Vagina (tissue), 2 donors: Measurements from ENCODE around the gene GIGYF1. TPM values are rescaled to one million over a fixed set of nuclear protein-coding genes. Genes with fewer than 3 reads are reported as not detected.

Source experiments
- DNase-seq, 2 donors: peaks; one replicate each; pipeline ENCODE4 v3.0.0-alpha.2; 2017; ENCODE audit errors: extremely low spot score in 2 of 2
- H3K27ac ChIP-seq: fragments of 200-600 bp; sonication (generic); one replicate; pipeline ENCODE4 v1.5.1; 2019
- H3K27me3 ChIP-seq: fragments of 200-600 bp; sonication (generic); one replicate; pipeline ENCODE4 v1.5.1; 2019
- H3K36me3 ChIP-seq, 2 donors: fragments of 200-600 bp; sonication (generic); one replicate each; pipeline ENCODE4 v1.5.1; 2017 to 2019
- H3K4me1 ChIP-seq: fragments of 200-600 bp; sonication (generic); one replicate; pipeline ENCODE4 v1.5.1; 2019
- H3K4me3 ChIP-seq, 2 donors: fragments of 200-600 bp; sonication (generic); 1 replicate in 1 of 2; 2 replicates in 1 of 2; pipeline ENCODE4 v1.5.1; 2016 to 2019
- H3K9me3 ChIP-seq: fragments of 200-600 bp; sonication (generic); one replicate; pipeline ENCODE4 v1.5.1; 2019
- POLR2A ChIP-seq, 2 donors: fragments of 450-650 bp; IDR thresholded peaks; one replicate each; pipeline ENCODE4 v1.6.1; 2017; ENCODE audit warnings: antibody characterized with exemption in 2 of 2, mild to moderate bottlenecking in 2 of 2, moderate library complexity in 2 of 2
- POLR2AphosphoS5 ChIP-seq, 2 donors: sonication (generic); formaldehyde crosslinking; IDR thresholded peaks; one replicate each; pipeline ENCODE4 v1.9.0; 2017; ENCODE audit warnings: antibody characterized with exemption in 2 of 2, mild to moderate bottlenecking in 2 of 2, low read depth in 1 of 2; ENCODE audit not compliant: insufficient read depth in 1 of 2
- intact Hi-C: fragments of 100-400 bp; cut with DNase I; formaldehyde crosslinking; loops from one replicate; pipeline ENCODE4 v1.15.1; 2023
- total RNA-seq: library from RNA; depleted of rRNA; stranded (reverse); fragments of >200 nt; gene quantifications from one replicate; pipeline ENCODE4 v1.2.3, GENCODE V29; 2016
- TF ChIP-seq, protein P1 (sequence below), 3 experiments: fragments of 450-650 bp in 2 of 3; fragments of 200-600 bp in 1 of 3; sonication (generic) in 1 of 3; IDR thresholded peaks; one replicate each; pipeline ENCODE4 v1.5.1; 2017 to 2019; ENCODE audit warnings: antibody characterized with exemption in 3 of 3, mild to moderate bottlenecking in 2 of 3, moderate library complexity in 2 of 3

Gene GIGYF1
- total RNA-seq, 1 donor from 2014 or later, result 20.6 TPM

DNA sequence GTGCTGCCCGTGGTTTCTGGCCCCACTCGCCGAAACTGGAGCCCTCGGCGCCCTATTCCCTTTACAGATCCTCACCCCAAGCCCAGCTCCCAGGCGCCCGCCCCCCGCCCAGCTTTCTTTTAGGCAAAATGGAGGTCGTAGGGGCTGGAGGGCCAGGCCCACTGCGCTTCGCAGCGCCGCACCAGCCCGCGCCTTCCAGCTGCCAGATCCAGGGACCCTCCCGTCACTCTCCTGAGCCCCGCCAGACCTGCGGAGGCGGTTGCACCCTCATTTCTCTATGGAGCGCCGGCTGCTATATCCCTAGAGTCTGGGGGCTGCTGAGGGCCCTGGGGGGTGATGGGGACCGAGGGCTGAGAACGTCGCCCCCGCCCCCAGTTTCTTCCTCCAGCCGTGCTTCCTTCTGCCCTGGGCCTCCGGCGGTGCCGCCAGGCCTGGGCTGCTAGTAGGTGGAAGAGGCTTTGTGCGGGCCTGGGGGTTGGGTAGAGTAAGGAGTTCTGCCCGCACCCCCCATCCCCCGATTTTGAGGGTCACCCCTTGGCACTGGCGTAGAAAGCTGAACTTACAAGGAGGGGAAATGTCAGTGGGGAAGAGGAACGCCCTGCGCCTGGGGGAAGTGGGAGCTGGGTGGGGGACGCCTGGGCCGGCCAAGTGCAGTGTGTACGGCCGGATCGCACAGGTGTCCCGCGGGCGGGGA, 19.5 kb downstream of the GIGYF1 start:
- intact Hi-C loops, result loop anchor here (5.0 to 10.0 kb wide), 3 partner anchors 72 to 200 kb away; partner anchors contain the start of genes FBXO24, LRCH4, PCOLCE and TSC22D4
- no peak for DNase-seq
- H3K4me1 ChIP-seq, result peaks cover 30% of the 10 kb centered on the region
- TF ChIP-seq POLR2A (IDR thresholded peaks at IDR 0.05) (no peak), POLR2AphosphoS5 (IDR thresholded peaks at IDR 0.05; ENCODE audit: insufficient read depth in 1 of 2, low read depth in 1 of 2) (peak in 1 of 2 donors; percentile 28)
- no peaks in the 10 kb centered on the region for H3K27me3 ChIP-seq
- no peaks in the 10 kb centered on the region for H3K9me3 ChIP-seq
- peak overlapping the region; percentile 94 to 99 for H3K4me3 ChIP-seq
- peaks cover 0 to 30% of the 10 kb centered on the region in 2 donors for H3K36me3 ChIP-seq
- peak overlapping the region; percentile 99 for H3K27ac ChIP-seq

DNA sequence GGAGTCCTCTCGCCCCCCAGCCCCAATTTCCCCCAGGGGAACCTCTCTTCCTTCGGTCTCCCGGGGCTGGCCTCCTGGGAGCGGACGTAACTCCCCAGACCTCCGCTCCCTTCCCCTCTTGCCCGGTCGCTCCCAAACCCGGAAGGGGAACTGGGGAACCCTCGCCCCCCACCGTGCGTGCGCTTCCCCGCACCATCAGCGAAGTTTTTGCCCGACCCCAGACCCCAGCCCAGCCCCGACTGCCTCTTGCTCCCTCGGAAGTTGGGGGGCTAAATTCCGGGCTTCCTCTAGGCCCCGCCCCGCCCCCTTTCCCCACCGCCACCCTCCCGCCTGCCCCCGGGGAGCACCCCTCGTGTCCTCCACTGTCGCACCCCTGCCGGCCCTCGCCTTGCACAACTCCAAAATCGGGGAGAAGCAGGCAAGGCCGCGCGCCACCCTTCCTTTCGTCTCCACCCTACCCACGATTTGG, 20.1 kb downstream of the GIGYF1 start:
- no peak for DNase-seq
- intact Hi-C loops, result loop anchor here (5.0 to 10.0 kb wide), 2 partner anchors 87 to 199 kb away; partner anchors contain the start of genes FBXO24, LRCH4 and TSC22D4

DNA sequence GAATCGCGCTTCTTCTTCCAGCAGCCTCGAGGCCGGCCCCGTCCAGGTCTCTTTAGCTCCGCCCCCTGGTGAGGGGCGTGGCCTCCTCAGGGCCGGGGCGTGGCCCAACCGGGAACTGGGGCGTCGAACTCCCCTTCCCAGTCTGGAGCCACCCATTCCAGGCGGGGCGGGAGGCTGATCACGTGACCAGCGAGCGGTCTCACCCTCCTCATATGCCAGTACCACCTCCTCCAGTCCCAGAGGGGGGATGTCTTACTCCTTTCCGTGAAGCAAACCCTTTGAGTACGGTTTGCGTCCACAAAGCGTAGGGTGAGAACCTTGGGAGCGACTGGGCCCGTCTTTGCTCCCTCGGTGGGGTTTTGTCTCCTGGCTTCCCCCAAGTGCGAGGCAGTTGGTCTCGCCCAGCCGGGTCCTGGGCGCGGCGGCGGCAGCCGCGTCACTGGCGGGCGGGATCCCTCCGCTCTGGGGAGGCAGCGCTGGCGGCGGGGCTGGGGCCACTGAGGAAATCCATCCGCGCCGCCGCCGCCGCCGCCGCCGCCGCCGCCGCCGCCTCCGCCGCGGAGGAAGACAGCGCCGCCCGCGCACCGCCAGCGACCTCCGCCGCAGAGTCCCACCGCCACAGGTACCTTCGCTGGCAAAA, 20.6 kb downstream of the GIGYF1 start, which contains the start of gene GNB2:
Gene GNB2, plus strand, starts transcription at position 439 of the 640 bp plus-strand sequence. CDS start 2,526 bp downstream, outside the sequence.
- Histone ChIP-seq H3K27me3 (no peaks in the 10 kb centered on the region), H3K4me1 (peaks cover 19% of the 10 kb centered on the region), H3K9me3 (no peaks in the 10 kb centered on the region), H3K36me3 (peaks cover 0 to 22% of the 10 kb centered on the region in 2 donors), H3K27ac (peak within 1 kb of the TSS; percentile 99), H3K4me3 (peak within 1 kb of the TSS; percentile 94 to 99)
- peak; percentile 95 to 96 for TF ChIP-seq POLR2AphosphoS5 (IDR thresholded peaks at IDR 0.05; ENCODE audit: insufficient read depth in 1 of 2, low read depth in 1 of 2)
- TF ChIP-seq, protein P1, sequence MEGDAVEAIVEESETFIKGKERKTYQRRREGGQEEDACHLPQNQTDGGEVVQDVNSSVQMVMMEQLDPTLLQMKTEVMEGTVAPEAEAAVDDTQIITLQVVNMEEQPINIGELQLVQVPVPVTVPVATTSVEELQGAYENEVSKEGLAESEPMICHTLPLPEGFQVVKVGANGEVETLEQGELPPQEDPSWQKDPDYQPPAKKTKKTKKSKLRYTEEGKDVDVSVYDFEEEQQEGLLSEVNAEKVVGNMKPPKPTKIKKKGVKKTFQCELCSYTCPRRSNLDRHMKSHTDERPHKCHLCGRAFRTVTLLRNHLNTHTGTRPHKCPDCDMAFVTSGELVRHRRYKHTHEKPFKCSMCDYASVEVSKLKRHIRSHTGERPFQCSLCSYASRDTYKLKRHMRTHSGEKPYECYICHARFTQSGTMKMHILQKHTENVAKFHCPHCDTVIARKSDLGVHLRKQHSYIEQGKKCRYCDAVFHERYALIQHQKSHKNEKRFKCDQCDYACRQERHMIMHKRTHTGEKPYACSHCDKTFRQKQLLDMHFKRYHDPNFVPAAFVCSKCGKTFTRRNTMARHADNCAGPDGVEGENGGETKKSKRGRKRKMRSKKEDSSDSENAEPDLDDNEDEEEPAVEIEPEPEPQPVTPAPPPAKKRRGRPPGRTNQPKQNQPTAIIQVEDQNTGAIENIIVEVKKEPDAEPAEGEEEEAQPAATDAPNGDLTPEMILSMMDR (IDR thresholded peaks at IDR 0.05), result peak in 1 of 3 experiments; percentile 12
- peak; percentile 22 to 94 for TF ChIP-seq POLR2A (IDR thresholded peaks at IDR 0.05)
- peak; percentile 100 for DNase-seq
- intact Hi-C loops, result loop anchor here (5.0 to 10.0 kb wide), 2 partner anchors 86 to 199 kb away; partner anchors contain the start of genes FBXO24, LRCH4 and TSC22D4

More for the DNA sequence above, 20.1 kb downstream of the GIGYF1 start:
- Histone ChIP-seq H3K27ac (peak overlapping the region; percentile 99), H3K27me3 (no peaks in the 10 kb centered on the region), H3K4me1 (peaks cover 25% of the 10 kb centered on the region), H3K9me3 (no peaks in the 10 kb centered on the region), H3K4me3 (peak overlapping the region; percentile 94 to 99), H3K36me3 (peaks cover 0 to 27% of the 10 kb centered on the region in 2 donors)
- TF ChIP-seq, protein P1 (IDR thresholded peaks at IDR 0.05), result no peak
- TF ChIP-seq POLR2AphosphoS5 (IDR thresholded peaks at IDR 0.05; ENCODE audit: insufficient read depth in 1 of 2, low read depth in 1 of 2) (no peak), POLR2A (IDR thresholded peaks at IDR 0.05) (no peak)

DNA sequence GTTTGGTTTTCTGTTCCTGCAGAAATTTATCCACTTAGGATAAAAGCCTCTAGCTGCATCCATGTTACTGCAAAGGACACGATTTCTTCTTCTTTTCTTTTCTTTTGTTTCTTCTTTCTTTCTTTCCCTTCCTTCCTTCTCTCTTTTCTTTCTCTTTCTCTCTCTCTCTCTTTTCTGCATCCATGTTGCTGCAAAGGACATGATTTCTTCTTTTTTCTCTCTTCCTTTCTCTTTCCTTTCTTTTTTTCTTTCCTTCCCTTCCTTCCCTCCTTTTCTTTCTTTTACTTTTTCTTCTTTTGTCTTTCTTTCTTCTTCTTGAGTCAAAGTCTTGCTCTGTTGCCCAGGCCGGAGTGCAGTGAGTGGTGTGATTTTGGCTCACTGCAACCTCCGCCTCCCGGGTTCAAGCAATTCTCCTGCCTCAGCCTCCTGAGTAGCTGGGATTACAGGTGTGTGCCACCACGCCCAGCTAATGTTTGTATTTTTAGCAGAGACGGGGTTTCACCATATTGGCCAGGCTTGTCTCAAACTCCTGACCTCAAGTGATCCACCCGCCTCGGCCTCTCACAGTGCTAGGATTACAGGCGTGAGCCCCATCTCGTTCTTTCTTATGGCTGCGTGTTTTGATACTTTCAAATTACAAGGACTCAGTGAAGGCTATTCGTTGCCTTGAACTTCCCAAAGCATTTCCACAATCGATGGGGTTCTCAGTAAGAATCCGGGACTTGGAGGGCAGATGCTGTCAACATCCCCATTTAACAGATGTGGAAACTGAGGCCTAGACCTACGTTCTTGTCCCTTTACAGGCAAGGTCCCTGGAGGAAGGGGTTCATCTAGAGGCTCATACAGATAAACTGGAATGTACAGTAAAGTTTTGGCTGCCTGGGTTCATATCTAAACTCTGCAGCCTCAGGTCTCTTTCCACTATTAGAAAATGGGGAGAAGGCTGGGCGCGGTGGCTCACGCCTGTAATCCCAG, 22.4 kb downstream of the GIGYF1 start:
- no peak for DNase-seq
- no peaks in the 10 kb centered on the region for H3K9me3 ChIP-seq
- H3K36me3 ChIP-seq, result peaks cover 0 to 4% of the 10 kb centered on the region in 2 donors
- no peak overlapping the region for H3K4me3 ChIP-seq
- intact Hi-C loops, result loop anchor here (5.0 to 10.0 kb wide), 2 partner anchors 84 to 197 kb away; partner anchors contain the start of genes FBXO24, LRCH4 and TSC22D4
- peaks cover 12% of the 10 kb centered on the region for H3K4me1 ChIP-seq
- TF ChIP-seq POLR2AphosphoS5 (IDR thresholded peaks at IDR 0.05; ENCODE audit: insufficient read depth in 1 of 2, low read depth in 1 of 2), result no peak
- no peak for TF ChIP-seq POLR2A (IDR thresholded peaks at IDR 0.05)
- TF ChIP-seq, protein P1 (IDR thresholded peaks at IDR 0.05), result no peak
- H3K27ac ChIP-seq, result no peak overlapping the region
- no peaks in the 10 kb centered on the region for H3K27me3 ChIP-seq
